NCI-H1105 treated with DMSO at 0.1 percent for 48 hours (cell line): ENCODE results near the gene NELL1.
"Not testable (repeated sequence)": the region's sequence is repeated elsewhere in the genome, so short reads cannot be mapped to it uniquely, and the experiment has no call there.

Source experiments
- DNase-seq: peaks from one replicate; lab custom pipeline; 2025; lab: John Stamatoyannopoulos, UW

NELL1 gene

GRCh38 chr11:20762980-20763379 is 93.6 kb downstream of the NELL1 start:
- no peak for DNase-seq

- DNase-seq: peak; percentile 53
Observed at GRCh38 chr11:20770414-20770946, 101.1 kb downstream of the NELL1 start.

- no peak for DNase-seq
Observed at GRCh38 chr11:20771026-20771425, 101.6 kb downstream of the NELL1 start.

GRCh38 chr11:20771681-20772080 is 102.3 kb downstream of the NELL1 start:
- no peak for DNase-seq

- DNase-seq: no peak
Observed at GRCh38 chr11:20775331-20775730, 105.9 kb downstream of the NELL1 start.

- DNase-seq: no peak
Observed at GRCh38 chr11:20782775-20783174, 113.4 kb downstream of the NELL1 start.

- DNase-seq: no peak
Observed at GRCh38 chr11:20783220-20783619, 113.8 kb downstream of the NELL1 start.

- DNase-seq: no peak
Observed at GRCh38 chr11:20790622-20791021, 121.2 kb downstream of the NELL1 start.

GRCh38 chr11:20795005-20795404 is 125.6 kb downstream of the NELL1 start:
- no peak for DNase-seq

GRCh38 chr11:20808328-20808727 is 138.9 kb downstream of the NELL1 start:
- no peak for DNase-seq

GRCh38 chr11:20821046-20821445 is 151.7 kb downstream of the NELL1 start:
- DNase-seq: no peak

- DNase-seq: no peak
Observed at GRCh38 chr11:20821470-20821869, 152.1 kb downstream of the NELL1 start.

GRCh38 chr11:20824773-20825172 is 155.4 kb downstream of the NELL1 start:
- DNase-seq: no peak

GRCh38 chr11:20835561-20835960 is 166.2 kb downstream of the NELL1 start:
- no peak for DNase-seq

- no peak for DNase-seq
Observed at GRCh38 chr11:20839231-20839630, 169.8 kb downstream of the NELL1 start.

GRCh38 chr11:20840341-20840740 is 171.0 kb downstream of the NELL1 start:
- peak; percentile 69 for DNase-seq

GRCh38 chr11:20844216-20844615 is 174.8 kb downstream of the NELL1 start:
- DNase-seq: no peak

GRCh38 chr11:20844630-20845029 is 175.2 kb downstream of the NELL1 start:
- DNase-seq: no peak

GRCh38 chr11:20854215-20854955 is 185.0 kb downstream of the NELL1 start:
- DNase-seq: no peak

GRCh38 chr11:20861322-20861721 is 191.9 kb downstream of the NELL1 start:
- DNase-seq: peak; percentile 91

- not testable (repeated sequence) for DNase-seq
Observed at GRCh38 chr11:20862263-20862662, 192.9 kb downstream of the NELL1 start.

GRCh38 chr11:20864628-20865027 is 195.2 kb downstream of the NELL1 start:
- no peak for DNase-seq

- no peak for DNase-seq
Observed at GRCh38 chr11:20865161-20865560, 195.8 kb downstream of the NELL1 start.

GRCh38 chr11:20869123-20869522 is 199.7 kb downstream of the NELL1 start:
- no peak for DNase-seq
